ENCODE data around the gene BSDC1. TPM values are rescaled to one million over a fixed set of nuclear protein-coding genes. Genes with fewer than 3 reads are reported as not detected.

The BSDC1 gene
- total and polyA plus RNA-seq, 2 of the 13 experiments (the other 11 are each of a cell fraction or from before 2014, with no cell fraction given) = 40.3 to 64.2 TPM

- TF ChIP-seq ZBTB2 (CRISPR knock-in tag; IDR thresholded peaks at IDR 0.05; ENCODE audit: low read depth) = peak; percentile 33; the same call in 1 of the 2 replicates
- TF ChIP-seq ZNF709 (CRISPR knock-in tag; IDR thresholded peaks at IDR 0.05) = 0 out of 2 replicates have a peak, but pooled peaks have one; percentile 29
- 0 out of 4 replicates have a peak, but pooled peaks of 1 of the 2 experiments have one; percentile 10 for TF ChIP-seq POLR2A (IDR thresholded peaks at IDR 0.05; ENCODE audit: insufficient read depth in 1 of 2, low read depth in 2 of 2, low read length in 2 of 2)
Measured at GRCh38 chr1:32358435-32358834, 35.8 kb downstream of the BSDC1 start (continued).

GRCh38 chr1:32357614-32358013 is 36.6 kb downstream of the BSDC1 start:
- H4K20me1 ChIP-seq (ENCODE audit: insufficient read depth, low read length) = no peaks in the 10 kb centered on the region
- in situ Hi-C loops (cut with HindIII; ENCODE audit: extremely low pct_ligation_motif_present, low pct_unique_long_range_greater_than_20kb) = no loop called here
- no peak overlapping the region for H3K4me3 ChIP-seq (replicated peaks in 1 of 3; ENCODE audit: insufficient read depth in 1 of 3, low read depth in 2 of 3, low read length in 3 of 3)
- FAIRE-seq = no peak
- no peak overlapping the region for H3K27ac ChIP-seq (ENCODE audit: extremely low read length, insufficient read depth, low read length)
- intact Hi-C loops (cut with micrococcal nuclease; ENCODE audit: unreplicated experiment) = no loop called here
- no peak overlapping the region for H2AFZ ChIP-seq (ENCODE audit: low read length)
- H3K9me3 ChIP-seq (ENCODE audit: low read length) = no peaks in the 10 kb centered on the region
- peaks cover 42% of the 10 kb centered on the region for H3K4me1 ChIP-seq (ENCODE audit: insufficient read depth, low read length)
- ChIA-PET CTCF (ENCODE audit: low intra/inter-chr PET ratio, low total read pairs) (no interaction called here), POLR2A (interaction anchor here (1.0 to 1.3 kb wide), 3 partner anchors 10 to 37 kb away, joined by 3 to 4 read pairs (median 3); partner anchors contain the start of genes BSDC1 and MARCKSL1)
- peak overlapping the region; percentile 48; the same call in 1 of the 2 replicates for H3K4me2 ChIP-seq (ENCODE audit: low read depth, low read length)
- no TSS peak for BruUV-seq (replicated peaks)
- peak; percentile 14 for ATAC-seq
- no peak overlapping the region for H3K9ac ChIP-seq (ENCODE audit: insufficient read depth, low read depth, low read length)
- 0 out of 5 replicates have a peak, but pooled peaks cover 0 to 3% of the 10 kb centered on the region in 2 experiments for H3K36me3 ChIP-seq (replicated peaks in 1 of 2; ENCODE audit: control insufficient read depth in 1 of 2, insufficient read depth in 2 of 2, low read length in 2 of 2)
- WGBS (ENCODE audit: low lambda C conversion rate) = 73% methylated on average over 4 of the region's 6 CpGs
- H3K79me2 ChIP-seq (ENCODE audit: insufficient read depth, low read length) = no peaks in the 10 kb centered on the region
- TF ChIP-seq RFX1 (IDR thresholded peaks at IDR 0.05) (0 out of 2 replicates have a peak, but pooled peaks have one; percentile 5), ZNF605 (CRISPR knock-in tag; IDR thresholded peaks at IDR 0.05) (no peak)
- no peak for DNase-seq (ENCODE audit: low spot score)
- H3K27me3 ChIP-seq (ENCODE audit: control insufficient read depth in 1 of 2, insufficient read depth in 2 of 2, low read length in 2 of 2) = no peaks in the 10 kb centered on the region

- H3K9ac ChIP-seq (ENCODE audit: insufficient read depth, low read depth, low read length) = no peak overlapping the region
- POLR2A ChIA-PET = no interaction called here
- no peaks in the 10 kb centered on the region for H3K9me3 ChIP-seq (ENCODE audit: low read length)
- H3K4me3 ChIP-seq (replicated peaks in 1 of 3; ENCODE audit: insufficient read depth in 1 of 3, low read depth in 2 of 3, low read length in 3 of 3) = no peak overlapping the region
- H3K27me3 ChIP-seq (ENCODE audit: control insufficient read depth in 1 of 2, insufficient read depth in 2 of 2, low read length in 2 of 2) = no peaks in the 10 kb centered on the region
- no peaks in the 10 kb centered on the region for H3K79me2 ChIP-seq (ENCODE audit: insufficient read depth, low read length)
- FAIRE-seq (no peak), DNase-seq (ENCODE audit: low spot score) (no peak), ATAC-seq (no peak)
- TF ChIP-seq ZBTB44 (CRISPR knock-in tag; IDR thresholded peaks at IDR 0.05) (no peak), ZFP90 (CRISPR knock-in tag; IDR thresholded peaks at IDR 0.05; ENCODE audit: borderline replicate concordance) (no peak), ZNF292 (CRISPR knock-in tag; IDR thresholded peaks at IDR 0.05; ENCODE audit: borderline replicate concordance, low read depth) (no peak), TCF12 (IDR thresholded peaks at IDR 0.05) (no peak), TCF12 (CRISPR knock-in tag; IDR thresholded peaks at IDR 0.05) (no peak)
- CTCF ChIA-PET (ENCODE audit: low intra/inter-chr PET ratio, low total read pairs) = no interaction called here
- no peaks in the 10 kb centered on the region for H4K20me1 ChIP-seq (ENCODE audit: insufficient read depth, low read length)
- intact Hi-C loops (cut with micrococcal nuclease; ENCODE audit: unreplicated experiment) = no loop called here
- peaks cover 47% of the 10 kb centered on the region for H3K4me1 ChIP-seq (ENCODE audit: insufficient read depth, low read length)
- H2AFZ ChIP-seq (ENCODE audit: low read length) = no peak overlapping the region
- H3K27ac ChIP-seq (ENCODE audit: extremely low read length, insufficient read depth, low read length) = no peak overlapping the region
- in situ Hi-C loops (cut with HindIII; ENCODE audit: extremely low pct_ligation_motif_present, low pct_unique_long_range_greater_than_20kb) = no loop called here
- no peak overlapping the region for H3K4me2 ChIP-seq (ENCODE audit: low read depth, low read length)
- no TSS peak for BruUV-seq (replicated peaks)
- WGBS (ENCODE audit: low lambda C conversion rate) = 94% methylated on average over 1 of the region's 1 CpG
- 0 out of 5 replicates have a peak, but pooled peaks cover 0 to 3% of the 10 kb centered on the region in 2 experiments for H3K36me3 ChIP-seq (replicated peaks in 1 of 2; ENCODE audit: control insufficient read depth in 1 of 2, insufficient read depth in 2 of 2, low read length in 2 of 2)
Measured at GRCh38 chr1:32356478-32356877, 37.8 kb downstream of the BSDC1 start.

Measured in HepG2 (cell line).